GM19463 (cell line): ENCODE data around the gene RPL36.
"Not testable (repeated sequence)": the region's sequence is repeated elsewhere in the genome, so short reads cannot be mapped to it uniquely, and the experiment has no call there.

Experiments
- ATAC-seq: cut with Tn5 transposase; IDR thresholded peaks from one replicate; pipeline ENCODE4 v1.9.1; 2021; ENCODE audit warnings: mild to moderate bottlenecking, moderate library complexity; ENCODE audit not compliant: unreplicated experiment

RPL36 gene

GRCh38 chr19:5703819-5704818, 14.0 kb downstream of the RPL36 start:
- no peak for ATAC-seq

DNA sequence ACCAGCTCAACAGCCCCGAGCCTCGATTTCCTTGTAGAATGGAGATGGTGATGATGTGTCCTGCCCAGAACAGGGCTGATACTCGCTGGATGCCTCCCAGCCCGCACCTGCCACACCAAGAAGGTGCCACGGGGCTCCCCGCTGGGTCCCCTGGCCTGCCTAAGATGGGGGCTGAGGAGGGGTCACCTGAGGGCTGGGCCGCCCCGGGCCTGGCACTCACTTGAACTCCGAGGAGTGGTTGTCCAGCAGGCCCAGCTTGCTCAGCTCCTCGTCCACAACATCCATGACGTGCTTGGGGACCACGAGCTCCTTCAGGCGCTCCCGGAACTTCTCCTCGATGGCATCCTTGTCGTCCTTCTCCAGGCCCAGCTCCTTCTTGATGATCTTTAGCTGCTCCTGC, 15.5 kb downstream of the RPL36 start:
- no peak for ATAC-seq

DNA sequence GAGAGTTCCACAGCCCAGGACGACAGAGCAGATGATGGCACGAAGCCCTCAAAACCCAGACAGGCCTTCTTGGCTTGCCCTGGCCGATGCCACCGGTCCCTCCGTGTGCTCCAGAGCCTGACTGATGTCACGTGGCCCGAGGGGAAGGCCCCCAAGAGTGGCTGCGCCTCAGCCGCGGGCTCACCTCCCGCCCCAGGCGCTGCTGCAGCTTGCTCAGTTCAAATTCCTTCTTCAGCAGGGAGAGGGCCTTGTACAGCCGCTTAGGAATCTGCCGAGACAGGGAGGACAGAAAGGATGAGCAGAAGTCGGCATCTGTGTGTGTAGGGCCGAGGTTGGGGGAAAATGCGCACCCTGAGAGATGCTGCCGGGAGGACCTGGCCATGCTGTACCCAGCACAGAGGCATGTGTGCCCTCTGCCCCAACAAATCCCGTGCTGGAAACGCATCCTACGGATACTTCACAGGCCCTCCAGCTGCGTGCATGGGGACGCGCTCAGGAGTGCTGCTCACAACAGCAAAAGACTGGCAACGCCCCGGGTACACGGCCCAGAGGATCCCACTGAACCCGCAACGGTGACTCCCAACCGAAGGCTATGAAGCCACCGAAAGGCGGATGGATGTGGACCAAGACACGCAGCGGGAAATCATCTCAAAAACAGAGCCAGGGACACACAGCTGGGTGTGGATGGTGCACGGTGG, 16.9 kb downstream of the RPL36 start:
- no peak for ATAC-seq

DNA sequence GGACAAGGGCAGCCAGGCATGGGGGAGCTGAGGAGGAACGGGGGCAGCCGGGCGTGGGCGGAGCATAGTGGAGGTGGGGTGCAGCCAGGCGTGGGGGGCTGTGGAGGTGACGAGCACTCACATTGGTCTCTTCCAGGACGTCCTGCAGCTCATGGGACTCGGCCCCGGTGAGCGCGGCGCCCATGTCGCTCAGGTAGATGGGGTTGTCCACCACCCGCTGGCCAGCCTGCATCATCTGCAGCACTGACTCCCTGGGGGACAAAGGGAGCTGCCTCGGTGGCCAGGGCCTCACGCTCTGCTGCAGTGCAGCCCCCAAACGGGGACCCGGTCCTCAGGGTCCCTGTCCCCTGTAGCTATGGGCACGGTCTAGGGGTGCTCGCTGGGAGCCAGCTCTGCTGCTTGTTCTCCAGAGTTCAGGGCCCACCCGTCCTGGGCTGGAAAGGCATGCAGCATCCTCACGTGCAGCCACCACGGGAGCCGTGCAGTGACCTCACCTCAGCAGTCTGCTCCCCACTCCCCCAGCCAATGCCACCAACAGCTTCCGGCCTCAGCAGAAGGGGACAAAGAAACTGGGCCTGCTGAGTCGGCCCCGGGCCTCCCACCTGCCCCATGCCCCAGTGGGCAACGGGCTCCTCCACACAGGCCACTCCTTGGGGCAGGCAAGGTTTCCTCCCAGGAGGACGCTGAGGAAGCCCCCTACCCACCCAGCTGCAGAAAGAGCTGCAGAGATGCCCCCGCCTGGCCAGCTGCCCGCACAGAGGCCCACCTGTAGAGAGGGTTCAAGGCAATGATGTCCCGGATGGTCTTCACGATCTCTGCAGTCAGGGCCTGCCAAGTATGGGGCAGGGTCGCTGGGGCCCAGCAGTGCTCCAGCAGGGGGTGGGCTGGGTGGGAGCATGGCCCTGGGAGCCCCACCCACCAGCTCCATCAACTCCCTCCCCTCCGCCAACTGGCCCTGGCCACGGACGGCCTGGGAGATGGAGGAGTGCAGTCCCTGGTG, 17.8 kb downstream of the RPL36 start:
- ATAC-seq, result no peak

DNA sequence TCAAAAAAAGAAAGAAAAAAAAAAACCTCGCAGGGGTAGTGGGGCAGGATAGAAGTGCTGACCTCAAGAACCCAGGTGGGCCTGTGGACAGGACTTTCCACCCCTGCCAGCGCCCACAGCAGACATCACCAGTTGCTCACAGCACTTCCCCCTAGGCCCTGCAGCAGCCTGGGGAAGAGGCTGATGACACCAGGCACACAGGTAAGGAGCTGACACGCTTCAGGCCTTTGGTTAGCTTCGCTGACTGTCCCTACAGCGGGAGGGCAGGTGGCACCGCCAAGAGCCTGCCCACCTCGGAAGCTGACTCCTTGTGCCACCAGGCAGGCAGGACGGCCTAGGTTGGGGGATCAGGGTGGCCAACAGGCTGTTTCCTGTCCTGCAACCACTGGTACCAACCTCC, 20.9 kb downstream of the RPL36 start:
- no peak for ATAC-seq

DNA sequence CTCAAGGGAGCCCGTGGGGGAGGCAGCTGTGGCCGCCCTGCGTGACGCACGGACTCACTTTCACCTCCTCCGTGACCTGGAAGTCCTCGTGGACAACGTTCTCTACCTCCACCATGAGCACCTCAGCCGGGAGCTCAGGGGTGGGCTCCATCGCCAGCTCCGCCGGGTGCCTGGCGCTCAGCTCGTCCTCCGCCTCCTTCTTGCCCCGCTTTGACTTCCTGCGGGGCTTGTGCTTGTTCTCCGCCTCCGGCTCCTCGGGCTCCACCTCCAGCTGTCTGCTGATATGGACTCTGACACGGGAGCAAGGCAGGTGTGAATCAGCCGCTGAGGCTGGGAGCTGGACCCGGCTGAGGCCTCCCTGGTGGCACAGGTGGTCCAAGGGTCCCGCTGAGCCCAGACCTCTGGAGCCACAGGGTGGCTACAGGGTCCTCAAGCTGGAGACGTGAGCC, 21.6 kb downstream of the RPL36 start:
- ATAC-seq, result no peak

- ATAC-seq, result no peak
Observed at GRCh38 chr19:5713228-5713627, 23.1 kb downstream of the RPL36 start.

DNA sequence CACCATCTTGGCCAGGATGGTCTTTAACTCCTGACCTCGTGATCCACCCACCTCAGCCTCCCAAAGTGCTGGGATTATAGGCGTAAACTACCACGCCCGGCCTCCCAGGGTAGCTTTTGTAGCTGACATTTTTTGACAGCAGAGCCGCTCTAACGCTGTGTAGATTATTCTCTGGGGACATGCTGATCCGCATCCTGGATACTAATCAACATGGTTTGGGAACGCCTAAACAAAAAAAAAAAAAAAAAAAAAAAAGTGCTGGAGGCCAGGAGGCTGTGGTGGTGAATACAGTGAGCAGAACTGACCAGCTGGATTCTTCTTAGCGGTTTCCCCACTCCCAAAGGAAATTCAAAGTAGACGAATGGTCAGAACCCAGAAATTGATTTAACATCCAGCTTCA, 24.7 kb downstream of the RPL36 start:
- no peak for ATAC-seq

DNA sequence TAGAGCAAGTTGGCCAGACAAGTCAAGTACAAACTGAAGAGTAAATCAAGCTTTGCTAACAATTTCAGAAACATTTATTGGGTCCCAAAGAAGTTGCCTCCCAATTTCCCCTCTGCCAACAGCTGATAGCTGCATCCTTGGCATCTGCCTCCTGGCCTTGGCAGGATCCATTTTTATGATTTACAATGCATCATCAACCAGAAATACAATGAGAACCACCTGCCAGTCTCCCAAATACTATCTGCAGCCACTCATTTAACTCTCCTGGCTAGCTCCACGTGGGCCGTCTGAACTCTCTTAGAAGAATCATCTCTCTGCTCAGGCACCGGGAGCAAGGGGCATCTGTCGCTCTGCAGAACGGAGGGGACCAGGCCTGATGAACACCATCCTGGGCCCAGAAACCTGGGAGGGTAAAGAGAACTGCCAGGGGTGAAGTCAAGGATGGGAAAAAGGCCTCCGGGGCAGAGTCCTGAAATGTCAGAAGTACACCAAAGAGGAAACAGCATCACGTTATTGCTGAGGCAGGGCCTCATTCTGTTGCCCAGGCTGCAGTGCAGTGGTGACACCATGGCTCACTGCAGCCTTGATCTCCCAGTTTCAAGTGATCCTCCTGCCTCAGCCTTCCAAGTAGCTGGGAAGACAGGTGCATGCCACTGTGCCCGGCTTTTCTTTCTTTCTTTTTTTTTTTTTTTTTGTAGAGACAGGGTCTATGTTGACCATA, 27.3 kb downstream of the RPL36 start:
- ATAC-seq, result no peak

DNA sequence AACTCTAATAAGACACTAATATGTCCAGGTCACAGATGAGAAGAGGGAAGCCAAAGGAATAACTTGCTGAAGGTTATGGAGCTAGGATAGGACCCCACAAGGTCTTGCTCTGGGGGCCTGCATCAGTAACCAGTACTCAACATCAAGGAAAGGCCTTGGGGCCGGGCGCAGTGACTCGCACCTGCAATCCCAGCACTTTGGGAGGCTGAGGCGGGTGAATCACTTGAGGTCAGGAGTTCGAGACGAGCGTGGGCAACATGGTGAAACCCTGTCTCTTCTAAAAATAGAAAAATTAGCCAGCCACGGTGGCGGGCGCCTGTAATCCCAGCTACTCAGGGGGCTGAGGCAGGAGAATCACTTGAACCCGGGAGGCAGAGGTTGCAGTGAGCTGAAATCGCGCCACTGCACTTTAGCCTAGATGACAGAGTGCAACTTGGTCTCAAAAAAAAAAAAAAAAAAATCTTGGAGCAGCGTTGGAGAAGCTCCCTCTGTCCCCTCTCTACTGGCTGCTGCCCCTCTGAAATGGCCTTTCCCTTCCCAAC, 28.0 kb downstream of the RPL36 start:
- no peak for ATAC-seq

DNA sequence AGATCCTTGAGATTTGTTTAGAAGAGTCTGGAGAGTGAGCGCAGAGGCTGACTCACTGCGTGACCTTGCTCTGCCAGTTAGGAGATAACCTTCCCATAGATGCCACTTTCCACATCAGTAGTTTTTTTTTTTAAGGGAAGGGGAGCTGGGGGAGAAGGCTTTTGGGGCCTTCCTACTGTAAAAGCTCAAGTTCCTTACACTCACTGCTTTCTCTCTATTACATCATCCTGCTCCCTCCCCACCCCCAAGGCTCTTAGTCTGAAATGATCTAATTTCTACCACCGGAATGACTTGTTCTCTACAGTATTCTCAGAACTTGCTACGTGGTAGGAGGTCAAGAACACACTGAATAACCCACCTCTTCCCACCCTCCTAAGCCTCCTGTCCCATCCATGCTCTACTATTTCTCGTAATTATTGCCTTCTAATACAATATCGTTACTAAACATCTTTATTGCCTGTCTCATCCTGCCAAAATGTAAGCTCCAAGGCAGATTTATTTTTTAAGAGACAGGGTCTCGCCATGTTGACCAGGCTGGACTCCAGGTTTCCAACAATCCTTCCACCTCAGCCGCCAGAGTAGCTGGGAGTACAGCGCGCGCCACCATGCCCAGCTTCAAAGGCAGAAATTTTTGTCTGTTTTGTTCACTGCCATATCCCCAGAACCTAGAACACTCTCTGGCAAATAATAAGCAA, 28.6 kb downstream of the RPL36 start:
- no peak for ATAC-seq

GRCh38 chr19:5719274-5719960, 29.3 kb downstream of the RPL36 start:
- ATAC-seq, result no peak

DNA sequence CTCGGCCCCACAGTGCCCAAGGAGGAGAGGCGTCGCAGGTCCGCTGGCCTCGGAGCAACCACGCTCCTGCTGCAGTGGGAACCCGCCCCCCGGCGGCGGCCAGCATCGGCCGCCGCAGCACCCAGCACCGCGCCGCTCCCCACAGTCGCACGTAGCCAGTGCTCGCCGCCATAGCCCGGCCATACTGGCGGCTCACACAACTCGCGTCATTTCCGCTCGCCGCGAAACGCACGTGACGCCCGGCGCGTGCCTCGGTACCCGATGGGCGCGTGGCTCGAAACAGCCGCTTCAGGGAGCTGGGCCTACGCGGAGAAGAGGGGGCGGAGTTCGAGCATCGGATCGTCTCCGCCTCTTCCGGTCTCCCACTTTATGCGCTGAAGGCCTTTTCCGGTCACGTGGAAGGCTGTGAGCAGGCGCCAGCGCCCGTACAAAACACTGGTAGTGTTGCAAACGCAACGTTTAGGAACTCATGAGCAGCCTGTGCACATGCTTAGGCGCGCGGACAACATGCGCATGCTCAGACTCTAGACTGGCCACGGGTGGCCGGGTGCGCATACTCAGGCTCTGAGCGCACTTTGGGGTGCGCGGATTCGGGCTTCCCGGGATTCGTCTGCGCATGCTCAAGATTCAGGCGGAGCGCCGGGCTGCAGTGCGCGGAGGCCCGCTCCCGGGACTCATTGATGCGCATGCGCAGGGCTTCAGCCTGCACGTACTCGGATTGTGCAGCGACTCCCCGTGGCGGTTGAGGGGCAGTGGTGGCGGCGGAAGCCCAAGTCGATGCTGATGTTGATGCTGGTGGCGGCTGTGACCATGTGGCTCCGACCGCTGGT, 30.1 kb downstream of the RPL36 start, which contains the start of the genes CATSPERD and LONP1:
Gene CATSPERD (plus strand): TSS at position 677 of the 830 bp plus-strand sequence. CDS start 101 bp downstream, at position 778.
Gene LONP1 (minus strand): TSS at position 186 of the 830 bp plus-strand sequence. CDS start 14 bp downstream, at position 172.
- ATAC-seq, result peak; percentile 82

GRCh38 chr19:5727453-5728050, 37.5 kb downstream of the RPL36 start:
- ATAC-seq, result no peak

- ATAC-seq, result not testable (repeated sequence)
Observed at GRCh38 chr19:5733172-5733571, 43.1 kb downstream of the RPL36 start.

GRCh38 chr19:5738423-5738822, 48.3 kb downstream of the RPL36 start:
- no peak for ATAC-seq
